Right lobe of liver (tissue), 4 donors: ENCODE data around the gene TOGARAM2.

ENCODE experiments used
- POLR2A ChIP-seq: fragments of 450-650 bp; IDR thresholded peaks from one replicate; pipeline ENCODE4 v1.6.1; 2017; ENCODE audit warnings: antibody characterized with exemption, mild to moderate bottlenecking
- TF ChIP-seq, protein P1 (sequence below), 4 donors: fragments of 200-600 bp in 3 of 4; fragments of 450-650 bp in 1 of 4; IDR thresholded peaks; one replicate each; pipeline versions ENCODE4 v1.5.1 to v1.8.0; 2016 to 2022; ENCODE audit warnings: antibody characterized with exemption in 4 of 4, mild to moderate bottlenecking in 2 of 4
- donor health status: DM: no; HTN: no; CAD: no.
- donor health status: DM: no; HTN: no; CAD: no.
- donor health status: DM: no; HTN: yes; CAD: no.

DNA sequence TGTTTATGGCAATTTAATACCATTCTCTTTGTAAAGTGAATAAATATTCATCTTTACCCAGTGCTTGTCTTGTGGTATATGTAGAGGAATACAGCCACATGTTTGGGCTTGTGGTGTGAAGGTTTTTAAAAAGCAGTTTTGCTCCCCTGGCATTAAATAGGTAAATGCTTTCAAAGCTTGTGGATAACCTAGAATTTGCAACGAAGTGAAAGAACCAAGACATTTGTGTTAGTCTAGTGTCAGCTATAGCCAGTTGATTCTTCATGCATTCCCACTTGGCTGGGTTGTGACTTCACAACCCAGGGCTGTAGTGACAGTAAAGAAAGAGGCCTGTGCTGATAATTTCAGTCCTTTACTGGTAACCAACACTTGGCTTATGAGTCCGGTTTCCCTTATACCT is 32.9 kb upstream of the TOGARAM2 start:
- TF ChIP-seq, protein P1, sequence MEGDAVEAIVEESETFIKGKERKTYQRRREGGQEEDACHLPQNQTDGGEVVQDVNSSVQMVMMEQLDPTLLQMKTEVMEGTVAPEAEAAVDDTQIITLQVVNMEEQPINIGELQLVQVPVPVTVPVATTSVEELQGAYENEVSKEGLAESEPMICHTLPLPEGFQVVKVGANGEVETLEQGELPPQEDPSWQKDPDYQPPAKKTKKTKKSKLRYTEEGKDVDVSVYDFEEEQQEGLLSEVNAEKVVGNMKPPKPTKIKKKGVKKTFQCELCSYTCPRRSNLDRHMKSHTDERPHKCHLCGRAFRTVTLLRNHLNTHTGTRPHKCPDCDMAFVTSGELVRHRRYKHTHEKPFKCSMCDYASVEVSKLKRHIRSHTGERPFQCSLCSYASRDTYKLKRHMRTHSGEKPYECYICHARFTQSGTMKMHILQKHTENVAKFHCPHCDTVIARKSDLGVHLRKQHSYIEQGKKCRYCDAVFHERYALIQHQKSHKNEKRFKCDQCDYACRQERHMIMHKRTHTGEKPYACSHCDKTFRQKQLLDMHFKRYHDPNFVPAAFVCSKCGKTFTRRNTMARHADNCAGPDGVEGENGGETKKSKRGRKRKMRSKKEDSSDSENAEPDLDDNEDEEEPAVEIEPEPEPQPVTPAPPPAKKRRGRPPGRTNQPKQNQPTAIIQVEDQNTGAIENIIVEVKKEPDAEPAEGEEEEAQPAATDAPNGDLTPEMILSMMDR (IDR thresholded peaks at IDR 0.05): no peak
- TF ChIP-seq POLR2A: no peak
